HPDE6-E6E7 (cell line): ENCODE data around the gene ANKRD9.
A peak's percentile ranks its signal among the peaks of the same experiment; 100 is the strongest.

ENCODE experiments used
- DNase-seq: peaks from one replicate; pipeline ENCODE4 v3.0.0; 2011; ENCODE audit warnings: missing footprints; ENCODE audit errors: extremely low spot score

The ANKRD9 gene

DNA sequence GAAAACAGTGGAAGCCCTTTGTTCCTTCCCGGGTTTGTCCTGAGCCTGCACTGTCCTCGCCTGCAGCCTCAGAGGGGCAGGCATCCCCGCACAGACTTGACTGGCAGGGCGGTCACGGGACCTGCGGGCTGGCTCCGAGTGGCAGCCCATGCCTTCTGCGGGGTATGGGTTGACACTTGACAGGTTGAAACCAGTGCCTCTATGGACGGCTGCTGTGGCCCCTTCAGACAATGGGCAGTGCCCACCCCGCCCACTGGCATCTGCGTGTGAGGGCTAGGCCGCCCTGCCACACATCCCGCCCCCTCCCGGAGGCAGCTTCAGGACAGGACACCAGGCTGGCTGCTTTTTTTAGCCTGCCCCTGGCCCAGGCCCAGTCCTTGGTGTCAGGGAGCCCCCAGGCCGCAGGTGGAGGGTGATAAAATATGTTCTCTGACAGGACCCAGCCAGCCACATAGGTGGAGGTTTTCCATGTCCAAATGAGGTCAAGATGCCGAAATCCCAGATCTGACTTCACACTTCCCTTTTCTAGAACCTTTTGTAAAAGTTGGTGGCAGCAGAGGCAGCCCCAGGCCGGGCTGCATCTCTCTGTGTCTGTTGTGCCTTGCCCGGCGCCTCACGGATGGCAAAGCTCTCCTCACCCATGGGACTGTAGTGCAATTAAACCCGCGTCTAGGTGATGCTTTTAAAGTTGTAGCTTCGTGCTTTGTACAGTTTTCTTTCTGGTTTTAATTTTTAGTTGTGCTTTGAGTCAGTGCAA lies 10.0 kb downstream of the ANKRD9 start:
- DNase-seq: no peak

DNA sequence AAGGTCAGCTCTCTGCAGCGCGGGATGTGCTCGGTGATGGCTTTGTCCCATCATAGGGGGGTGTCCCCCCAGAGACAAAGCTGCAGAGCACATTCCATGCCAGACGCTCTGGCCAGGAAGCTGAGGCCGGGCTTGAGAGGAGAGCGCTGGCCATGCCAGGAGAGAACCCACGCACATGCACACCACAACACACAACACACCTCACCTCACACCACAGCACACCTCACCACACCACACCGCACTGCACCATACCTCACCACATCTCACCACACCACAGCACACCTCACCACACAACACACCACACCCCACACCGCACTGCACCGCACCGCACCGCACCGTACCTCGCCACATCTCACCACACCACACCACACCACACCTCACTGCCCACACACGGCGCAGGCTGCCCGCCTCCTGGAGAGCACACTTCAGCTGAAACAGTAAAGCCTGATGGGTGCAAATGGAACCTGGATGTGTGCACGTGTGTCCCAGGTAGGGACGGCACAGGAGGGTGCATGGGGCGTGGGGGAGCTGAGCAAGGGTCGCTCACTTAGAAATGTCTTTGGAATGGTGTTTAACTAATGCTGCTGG lies 10.8 kb downstream of the ANKRD9 start:
- DNase-seq: no peak

DNA sequence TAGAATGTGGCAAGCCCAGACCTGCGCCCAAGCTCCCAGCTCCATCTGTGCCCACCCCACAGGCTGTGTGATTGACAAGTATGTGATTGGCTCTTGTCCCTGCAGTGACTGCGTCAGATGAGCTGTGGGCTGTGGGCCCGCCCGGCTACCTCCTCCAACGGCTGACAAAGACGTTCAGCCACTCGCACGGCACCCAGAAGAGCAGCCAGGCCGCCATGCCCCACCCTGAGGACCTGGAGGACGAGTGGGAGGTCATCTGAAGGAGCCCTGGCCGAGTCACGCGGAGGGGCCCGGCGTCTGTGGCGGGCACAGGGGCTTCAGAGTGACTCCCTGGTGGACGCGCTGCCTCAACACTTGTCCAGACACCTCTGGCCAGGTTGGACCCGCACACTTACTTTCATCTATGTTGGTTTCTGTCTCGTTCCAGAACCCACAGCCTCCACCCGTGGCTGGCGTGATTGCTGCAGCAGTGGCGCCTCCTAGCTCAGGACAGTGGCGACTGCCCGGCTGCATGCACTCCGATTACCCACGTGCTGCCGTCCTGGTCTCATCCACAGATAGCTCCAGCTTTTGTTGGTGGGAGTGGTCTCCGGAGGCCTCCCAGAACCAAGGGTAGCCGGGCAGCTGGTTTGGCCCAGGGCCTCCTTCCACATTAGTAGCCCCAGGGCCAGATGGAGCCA lies 11.4 kb downstream of the ANKRD9 start:
- DNase-seq: no peak

DNA sequence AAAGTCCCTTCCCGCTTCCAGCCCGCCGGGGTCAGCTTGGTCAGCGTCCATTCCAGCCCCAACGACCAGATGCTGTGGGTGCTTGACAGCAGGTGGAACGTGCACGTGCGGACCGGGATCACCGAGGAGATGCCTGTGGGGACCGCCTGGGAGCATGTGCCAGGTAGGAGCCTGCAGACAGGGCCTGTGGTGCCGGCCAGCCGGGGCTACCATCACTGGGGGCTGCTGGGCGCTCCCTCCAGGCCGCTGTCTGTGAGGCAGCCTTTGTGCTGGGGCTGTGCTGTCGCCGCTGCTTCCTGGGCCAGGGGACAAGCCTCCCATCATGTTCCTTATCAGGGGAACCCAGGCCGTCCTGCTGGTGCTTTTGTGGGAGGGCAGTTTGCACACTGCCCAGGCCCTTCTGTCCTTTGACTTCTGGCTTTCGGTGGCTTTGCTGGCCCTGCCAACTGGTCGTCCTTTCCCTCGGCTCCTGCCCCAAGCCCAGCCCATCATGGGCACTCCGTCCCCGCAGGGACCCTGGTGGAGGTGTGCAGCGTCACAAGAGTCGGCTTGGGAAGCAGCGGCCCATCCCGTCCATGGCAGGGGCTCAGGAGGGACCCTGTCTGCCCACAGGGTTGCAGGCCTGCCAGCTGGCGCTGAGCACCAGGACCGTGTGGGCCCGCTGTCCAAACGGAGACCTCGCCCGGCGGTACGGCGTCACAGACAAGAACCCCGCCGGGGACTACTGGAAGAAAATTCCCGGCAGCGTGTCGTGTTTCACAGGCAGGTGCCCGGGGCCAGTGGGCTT lies 12.4 kb downstream of the ANKRD9 start:
- DNase-seq: no peak

DNA sequence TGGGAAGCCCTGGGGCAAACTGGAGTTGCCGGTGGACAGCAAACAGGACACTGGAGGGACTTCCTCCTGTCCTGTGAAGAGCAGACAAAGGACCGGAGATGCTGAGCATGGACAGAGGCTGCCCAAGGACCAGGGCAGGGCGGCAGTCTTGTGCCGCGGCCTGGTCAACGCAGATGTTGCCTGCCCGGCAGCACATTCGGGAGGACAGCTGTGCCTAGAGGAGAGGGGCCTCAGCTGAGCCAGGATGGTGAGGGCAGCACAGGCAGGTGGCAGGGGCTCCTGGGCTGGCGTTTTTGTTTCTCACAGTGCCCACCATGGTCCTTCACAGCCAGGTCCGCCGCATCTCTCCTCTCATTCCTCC lies 13.3 kb downstream of the ANKRD9 start:
- no peak for DNase-seq

DNA sequence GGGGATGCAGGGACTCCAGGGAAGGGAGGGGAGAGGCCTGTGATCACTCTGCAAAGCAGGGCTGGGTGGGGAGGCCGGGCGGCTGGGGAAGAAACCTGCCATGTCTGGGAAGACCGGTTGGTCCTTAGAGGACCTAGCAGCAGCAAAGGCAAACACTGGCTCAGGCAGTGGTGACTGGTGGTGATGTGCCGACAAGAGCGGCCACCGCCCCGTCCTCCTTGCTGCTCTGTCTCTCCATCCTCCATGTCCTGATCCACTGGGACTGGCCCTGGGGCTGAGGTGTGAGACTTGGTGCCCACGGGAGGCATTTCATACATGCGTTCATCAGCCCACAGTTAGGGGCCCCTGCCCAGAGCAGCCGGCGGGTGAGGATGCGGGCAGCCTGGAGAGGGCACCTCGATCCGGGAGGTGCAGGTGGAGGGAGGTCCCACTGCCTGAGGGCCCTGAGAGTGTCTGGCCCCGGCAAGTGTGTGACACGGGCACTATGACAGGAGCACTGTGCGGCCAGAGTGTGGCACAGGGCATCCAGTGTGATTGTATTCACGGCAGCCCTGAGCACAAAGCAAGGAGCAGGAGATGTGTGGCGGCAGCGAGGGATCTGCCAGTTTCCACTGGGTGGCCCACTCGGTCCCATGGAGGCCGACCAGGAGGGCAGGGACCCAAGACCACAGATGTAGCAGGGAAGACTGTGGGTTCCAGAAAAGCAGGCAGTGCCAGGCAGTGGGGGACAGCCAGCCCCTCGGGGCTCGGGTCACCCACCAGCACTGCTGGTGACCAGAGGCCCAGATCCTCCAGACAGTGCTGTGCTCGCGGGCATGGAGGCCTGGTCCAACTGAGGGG lies 13.9 kb downstream of the ANKRD9 start:
- no peak for DNase-seq

DNA sequence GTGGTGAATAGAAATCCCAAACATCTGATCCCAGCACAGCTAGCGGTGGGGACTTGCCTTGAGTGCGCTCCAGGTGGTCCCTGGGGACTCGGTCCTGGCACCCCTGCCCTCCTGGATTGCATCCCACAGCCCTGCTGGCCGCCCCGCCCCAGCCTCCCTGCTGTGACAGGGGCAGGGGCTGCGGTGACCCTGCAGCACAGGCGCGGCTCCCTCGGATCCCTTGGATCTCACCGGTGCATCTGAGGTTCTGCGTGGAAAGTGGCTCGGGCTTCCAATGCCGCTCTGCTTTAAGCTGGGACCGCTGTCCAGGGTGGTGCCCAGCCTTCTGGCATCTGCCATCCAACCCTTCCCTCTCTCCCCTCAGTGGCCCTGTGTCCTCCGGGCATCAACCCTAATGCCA lies 16.0 kb downstream of the ANKRD9 start:
- no peak for DNase-seq

DNA sequence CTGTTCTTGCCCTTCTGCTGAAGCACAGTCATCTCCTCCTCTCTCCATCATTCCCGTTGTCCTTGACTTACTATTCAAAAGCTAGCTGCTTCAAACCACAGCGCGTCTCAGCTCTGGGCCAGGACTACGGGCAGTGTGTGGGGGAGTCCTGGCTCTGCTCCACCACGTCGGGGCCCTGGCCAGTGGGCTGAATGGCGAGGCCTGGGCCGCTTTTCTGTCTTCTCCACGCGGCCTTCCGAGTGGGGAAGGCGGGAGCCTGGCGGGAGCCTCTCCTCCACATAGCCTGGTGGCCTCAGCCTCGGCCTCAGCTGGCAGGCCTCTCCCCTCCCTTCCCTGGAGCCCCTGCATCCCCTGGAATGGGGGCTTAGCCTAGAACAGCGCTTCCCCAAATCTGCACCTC lies 16.5 kb downstream of the ANKRD9 start:
- DNase-seq: no peak

DNA sequence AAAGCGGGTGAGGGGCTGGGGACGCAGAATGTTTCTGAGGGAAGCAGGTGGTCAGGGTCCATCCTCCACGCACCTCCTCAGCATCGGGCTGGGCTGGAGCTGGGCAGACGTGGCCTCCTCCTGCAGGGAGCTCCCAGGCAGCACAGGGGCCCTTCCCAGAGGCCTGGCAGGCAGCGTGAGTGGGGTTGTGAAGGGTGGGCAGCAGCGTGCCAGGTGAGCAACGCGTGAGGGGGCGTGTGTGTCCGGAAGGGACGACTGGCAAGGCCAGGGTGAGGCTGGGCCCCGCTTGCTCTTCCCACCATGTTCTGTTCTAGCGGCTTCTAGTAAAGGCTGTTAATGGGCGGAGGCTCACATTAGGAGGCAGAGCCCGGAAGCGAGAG lies 17.1 kb downstream of the ANKRD9 start:
- DNase-seq: no peak

DNA sequence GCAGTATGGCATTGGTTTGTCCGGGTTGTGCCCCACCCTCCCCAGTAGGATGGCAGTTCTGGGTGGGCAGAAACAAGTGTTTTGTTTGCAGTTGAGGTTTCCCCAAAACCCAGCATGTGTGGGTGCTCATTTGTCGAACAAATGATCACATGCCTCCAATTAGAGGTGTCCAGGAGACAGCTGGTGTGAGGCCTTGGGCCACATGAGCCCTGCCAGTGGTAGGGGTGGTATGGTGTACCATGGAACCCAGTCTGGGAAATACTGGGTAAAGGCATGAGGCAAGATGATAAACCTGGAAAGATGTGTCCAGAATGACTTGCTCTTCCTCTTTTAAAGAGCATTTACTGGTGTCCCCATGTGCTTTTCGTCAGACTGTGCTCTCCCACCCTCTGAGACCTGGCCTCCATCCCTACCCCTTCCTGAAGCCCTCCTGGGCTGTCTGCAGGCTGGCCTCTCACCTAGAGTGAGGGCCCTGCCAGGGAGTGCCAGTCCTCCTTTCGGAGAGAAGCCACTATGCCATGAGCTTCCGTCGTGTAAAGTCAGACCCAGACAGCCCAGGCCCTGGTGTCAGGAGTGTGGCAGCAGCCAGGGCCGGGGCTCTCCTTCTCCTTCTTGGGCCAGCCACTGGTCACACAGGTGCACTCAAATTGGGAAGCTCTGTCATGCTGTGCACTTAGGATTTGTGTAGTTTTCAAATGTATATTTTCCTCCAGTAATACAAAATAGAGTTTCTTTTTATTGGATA lies 17.6 kb downstream of the ANKRD9 start:
- DNase-seq: no peak

DNA sequence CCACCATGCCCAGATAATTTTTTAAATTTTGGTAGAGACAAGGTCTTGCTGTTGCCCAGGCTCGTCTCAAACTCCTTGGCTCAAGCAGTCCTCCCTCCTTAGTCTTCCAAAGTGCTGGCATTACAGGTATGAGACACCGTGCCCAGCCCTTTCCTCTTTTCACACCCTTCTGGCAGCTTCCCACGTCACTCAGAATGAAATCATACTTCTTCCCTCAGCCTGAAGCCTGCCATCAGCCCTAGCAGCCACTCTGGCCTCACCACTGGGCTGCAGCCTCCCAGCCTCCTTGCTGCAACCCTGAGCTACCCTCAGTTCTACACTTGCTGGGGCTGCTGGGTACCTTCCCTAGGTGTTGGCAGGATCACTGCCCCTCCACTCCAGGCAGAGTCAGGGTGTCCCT lies 18.2 kb downstream of the ANKRD9 start:
- peak; percentile 49 for DNase-seq

DNA sequence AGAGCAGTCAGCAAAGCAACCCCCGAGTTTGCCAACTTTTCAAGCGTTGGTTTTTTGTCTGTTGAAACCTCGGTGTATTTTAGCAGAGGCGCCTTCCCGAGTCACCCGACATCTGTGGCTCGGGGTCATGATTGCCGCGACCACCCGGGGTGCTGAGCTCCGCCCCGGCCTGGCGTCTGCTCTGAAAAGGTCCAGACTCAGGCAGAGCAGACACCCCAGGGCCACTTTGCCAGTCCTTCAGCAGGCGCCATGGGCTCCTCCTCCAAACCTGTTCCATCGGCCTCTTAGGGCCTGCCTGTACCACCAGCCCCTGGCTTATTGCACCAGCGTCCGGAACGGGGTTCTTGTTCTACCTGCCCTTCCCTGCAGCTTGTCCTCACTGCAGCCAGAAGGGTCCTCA lies 19.1 kb downstream of the ANKRD9 start:
- DNase-seq: no peak

DNA sequence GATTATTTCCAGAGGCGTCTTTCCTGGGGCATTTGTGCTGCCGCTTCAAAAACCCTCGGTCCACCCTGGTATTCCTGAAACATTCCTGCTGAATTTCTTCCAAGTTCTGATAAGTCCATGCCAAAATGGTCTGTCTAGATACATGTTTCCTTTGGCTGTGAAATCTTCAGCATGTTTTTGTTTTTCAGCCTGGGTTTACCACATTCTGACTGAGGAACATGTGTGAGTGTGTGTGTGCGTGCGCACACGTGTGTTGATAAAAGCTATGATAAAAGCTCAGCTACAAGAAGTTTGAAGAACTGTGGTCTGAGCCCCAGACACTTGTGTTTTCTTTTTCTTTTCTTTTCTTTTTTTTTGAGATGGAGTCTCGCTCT lies 22.4 kb downstream of the ANKRD9 start:
- DNase-seq: no peak

DNA sequence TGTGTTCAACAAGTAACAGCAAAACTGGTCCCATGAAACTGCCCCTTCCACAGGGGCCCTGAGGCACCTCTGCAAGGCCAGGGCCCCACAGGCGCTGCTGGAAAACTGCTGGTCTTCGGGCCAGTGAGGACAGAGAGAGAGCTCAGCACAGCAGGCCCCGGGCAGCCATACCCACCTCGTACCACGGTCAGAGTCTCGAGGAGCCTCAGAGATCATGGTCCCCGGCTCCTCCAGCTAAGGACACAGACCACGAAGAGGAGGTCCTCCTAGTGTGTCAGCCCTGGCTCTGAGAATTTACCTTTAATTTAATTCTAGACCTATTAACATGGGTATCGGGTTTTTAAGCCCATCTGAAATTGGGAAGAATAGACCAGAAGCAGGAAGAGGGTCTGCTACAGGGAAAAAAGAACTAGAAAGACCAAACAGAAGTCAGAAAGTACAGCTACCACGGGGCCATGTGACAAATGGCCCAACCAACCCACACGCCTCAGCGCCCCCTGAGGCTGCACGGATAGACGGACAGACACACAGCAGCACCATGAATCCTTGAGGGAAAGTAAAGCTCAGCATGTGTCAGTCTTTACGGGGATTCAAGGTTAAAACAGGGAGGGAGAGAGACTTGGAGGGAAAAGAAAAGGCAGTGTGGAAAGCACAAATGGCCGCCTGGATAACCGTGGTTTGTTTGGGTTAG lies 22.9 kb downstream of the ANKRD9 start:
- no peak for DNase-seq

DNA sequence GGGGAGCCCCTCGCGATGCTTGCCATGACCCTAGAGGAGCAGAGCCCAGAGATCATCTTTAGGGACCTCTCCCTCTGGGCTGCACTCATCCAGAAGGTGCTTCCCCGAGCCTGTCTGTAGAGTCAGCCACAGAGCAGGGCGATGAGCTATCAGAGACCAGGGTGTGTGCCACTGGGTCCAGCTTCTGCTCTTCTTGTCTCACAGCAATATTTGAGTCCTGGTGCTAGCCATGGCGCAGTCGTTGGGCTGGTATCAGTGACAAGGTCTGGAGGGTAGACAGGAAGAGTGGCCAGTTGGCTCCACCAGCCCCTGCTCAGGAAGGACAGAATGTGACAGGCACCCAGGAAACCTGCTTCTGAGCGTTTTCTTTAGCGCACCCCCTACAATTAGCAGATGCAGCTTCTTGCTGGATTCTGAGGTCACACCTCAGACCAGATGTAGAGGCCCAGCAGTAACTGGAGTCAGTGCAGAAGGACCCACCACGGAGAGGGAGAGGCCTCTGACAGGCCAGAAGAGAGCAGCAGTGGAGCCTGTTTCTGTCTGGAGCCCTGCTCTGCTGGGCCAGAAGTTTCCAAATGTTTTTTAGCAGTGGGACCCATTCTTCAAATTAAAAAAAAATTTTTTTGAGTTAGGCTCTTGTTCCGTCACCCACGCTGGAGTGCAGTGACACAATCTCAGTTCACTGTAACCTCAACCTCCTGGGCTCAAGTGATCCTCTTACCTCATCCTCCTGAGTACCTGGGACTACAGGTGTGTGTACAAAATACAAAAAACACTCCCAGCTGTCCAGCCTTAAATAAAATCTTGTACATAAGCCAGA lies 23.7 kb downstream of the ANKRD9 start:
- no peak for DNase-seq

DNA sequence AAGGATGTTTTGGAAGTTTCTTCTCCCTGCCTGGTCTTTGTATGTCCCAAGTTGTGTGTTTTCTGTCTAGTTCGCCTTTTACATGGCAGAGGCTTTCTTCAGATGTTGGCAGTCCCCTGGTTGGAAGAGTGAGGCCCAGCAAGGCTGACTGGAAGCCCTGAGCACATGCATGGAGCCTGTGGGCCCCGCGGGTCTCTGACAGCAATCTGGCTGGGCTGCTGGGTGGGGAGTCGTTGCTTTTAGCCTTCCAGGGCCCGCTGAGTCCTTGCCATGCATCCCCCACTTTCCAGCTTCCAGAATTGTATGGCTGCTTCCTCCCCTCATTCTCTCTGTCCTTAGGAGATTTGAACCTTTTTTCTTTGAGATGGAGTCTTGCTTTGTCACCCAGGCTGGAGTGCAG lies 25.3 kb downstream of the ANKRD9 start:
- DNase-seq: no peak

DNA sequence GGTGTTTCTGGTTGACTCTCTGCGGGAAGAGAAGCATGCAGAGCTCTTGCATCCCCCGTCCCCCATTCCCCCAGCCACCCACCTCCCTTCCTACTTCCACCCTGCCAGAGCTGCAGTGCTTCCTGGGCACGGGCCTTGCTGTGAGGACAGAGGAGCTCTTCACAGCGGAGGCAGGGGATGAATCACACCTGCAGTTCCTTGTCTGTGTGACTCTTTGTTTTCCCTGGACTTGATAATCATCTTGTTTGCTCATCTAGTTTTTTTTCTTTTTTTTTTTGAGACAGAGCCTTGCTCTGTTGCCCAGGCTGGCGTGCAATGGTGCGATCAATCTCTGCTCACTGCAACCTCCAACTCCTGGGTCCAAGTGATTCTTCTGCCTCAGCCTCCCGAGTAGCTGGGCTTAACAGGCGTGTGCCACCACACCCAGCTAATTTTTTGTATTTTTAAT lies 27.8 kb downstream of the ANKRD9 start:
- DNase-seq: peak; percentile 87

DNA sequence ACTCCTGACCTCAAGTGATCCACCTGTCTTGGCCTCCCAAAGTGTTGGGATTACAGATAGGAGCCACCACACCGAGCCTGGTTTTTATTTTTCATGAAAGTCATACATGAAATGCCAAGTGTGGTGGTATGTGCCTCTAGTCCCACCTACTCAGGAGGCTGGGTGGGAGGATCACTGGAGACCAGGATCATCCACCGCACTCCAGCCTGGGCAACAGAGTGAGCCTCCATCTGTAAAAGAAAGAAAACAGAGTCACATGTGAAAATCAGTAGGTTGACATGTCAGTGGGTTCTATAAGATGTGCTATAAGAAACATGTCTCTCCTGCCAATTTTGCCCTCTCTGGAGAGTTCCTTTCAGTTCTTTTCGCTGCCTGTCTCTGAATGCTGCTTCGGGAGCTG lies 28.2 kb downstream of the ANKRD9 start:
- no peak for DNase-seq

DNA sequence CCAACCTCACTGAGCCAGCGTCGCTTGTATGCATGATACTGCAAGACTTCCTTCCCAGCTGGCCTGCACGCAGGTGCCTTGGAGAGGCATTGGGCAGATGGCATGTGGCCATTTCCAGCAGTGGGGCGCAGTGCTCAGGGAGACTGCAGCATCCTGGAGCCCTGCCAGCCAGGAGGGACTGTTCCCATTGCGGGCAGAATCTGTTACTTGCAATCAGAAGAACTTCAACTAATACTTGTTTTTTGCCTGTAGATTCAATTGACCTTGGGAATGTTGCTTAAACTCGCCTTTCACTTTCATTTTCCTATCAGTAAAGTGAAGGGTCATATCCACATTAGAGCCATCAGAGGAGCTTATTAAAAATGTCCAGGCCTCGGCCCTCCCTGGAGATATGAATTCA lies 29.8 kb downstream of the ANKRD9 start:
- DNase-seq: no peak
